GM19372 (cell line): ENCODE measurements around the gene NDUFA13.

Experiments used
- ATAC-seq: cut with Tn5 transposase; IDR thresholded peaks from one replicate; pipeline ENCODE4 v1.9.1; 2021; ENCODE audit warnings: mild to moderate bottlenecking, low read depth, moderate library complexity; ENCODE audit not compliant: unreplicated experiment

The NDUFA13 gene

DNA sequence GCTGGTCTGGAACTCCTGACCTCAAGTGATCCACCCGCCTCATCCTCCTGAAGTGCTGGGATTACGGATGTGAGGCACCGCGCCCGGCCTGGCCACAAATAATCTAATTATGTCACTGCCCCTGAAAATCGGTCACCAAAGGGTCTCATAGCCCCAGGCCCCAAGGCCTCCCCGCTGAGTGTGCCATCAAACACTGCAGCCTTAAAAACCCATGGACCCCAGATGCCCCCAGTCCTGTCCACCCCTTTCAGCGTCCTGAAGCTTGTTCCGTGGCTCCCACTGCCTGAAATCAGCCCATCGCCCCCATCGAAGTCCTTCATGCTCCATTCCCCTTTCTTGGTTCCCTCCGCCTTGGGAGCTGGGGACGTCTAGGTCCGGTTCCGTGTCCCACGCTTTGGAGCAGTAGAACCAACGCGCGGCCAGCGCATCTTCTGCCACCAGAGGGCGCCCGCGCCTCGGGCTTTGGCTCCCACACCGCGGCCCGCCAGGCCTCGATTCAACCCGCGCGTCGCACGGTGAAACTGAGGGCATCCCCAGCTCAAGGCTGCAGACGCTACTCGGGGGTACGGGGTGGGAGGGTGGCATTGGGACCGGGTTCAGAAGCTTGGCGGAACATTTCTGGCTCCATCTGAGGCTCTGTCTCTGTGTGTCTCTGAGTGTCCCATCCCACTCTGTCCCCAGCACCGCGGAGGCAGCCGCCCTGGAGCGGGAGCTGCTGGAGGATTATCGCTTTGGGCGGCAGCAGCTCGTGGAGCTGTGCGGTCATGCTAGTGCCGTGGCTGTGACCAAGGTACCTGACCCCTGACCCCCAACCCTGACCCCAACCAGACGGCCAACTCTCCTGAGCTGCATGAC, 16.2 kb downstream of the NDUFA13 start:
- ATAC-seq, result no peak

DNA sequence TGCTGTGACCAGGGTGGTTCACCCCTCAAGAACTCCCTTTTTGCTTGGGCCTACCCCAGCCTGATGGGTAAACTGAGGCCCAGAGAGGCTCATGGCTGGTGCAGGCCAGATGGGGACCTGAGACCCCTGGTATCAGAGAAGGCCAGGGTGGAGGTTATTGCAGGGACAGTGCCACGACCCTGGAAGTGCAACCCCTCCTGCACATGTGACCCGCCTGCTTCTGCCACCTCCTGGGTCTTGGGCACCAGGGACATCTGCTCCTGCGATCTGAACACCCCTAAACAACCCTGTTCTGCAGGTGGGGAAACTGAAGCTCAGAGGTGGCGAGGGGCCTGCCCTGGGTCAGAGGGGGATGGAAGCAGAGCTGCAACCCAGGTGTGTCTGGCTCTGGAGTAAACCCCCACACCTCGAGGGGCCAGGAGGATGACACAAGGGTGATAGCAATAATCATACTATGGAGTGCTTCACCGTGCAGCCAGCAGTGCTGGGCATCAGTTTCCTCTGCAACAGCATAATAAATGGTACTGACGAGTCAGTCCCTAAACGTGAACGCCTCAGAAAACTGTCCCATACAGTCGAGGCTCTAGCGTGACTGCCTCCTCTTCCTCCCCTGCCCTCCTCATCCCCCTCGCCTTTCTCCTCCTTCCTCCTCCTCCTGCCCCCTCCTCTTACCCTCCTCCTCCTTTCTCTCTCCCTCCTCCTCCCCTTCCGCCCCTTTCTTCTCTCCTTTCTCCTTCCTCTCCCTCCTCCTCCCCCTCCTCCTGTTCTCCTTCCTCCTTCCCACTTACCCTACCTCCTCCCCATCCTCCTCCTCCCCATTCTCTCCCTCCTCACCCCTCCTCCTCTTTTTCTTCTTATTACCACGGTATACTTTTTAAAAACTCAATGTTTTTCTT, 17.0 kb downstream of the NDUFA13 start:
- ATAC-seq, result no peak

DNA sequence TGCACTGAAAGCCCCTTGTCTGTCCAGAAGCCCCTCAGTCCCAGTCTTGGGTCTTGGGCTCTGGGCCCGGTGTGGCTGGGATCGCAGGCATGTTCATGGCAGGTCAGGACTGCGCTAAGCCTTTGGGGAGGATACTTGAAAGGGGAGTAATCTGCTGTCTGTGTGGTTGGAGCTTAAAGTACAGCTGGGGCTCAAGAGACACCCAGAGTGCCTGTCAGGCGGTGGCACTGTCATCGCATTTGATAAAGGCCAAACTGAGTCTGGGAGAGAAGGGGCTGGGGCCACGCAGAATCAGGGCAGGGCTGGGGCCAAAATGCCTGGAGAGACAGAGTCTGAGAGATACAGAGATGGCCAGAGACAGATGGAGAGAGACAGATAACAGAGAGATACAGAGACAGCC, 17.8 kb downstream of the NDUFA13 start:
- ATAC-seq, result no peak

DNA sequence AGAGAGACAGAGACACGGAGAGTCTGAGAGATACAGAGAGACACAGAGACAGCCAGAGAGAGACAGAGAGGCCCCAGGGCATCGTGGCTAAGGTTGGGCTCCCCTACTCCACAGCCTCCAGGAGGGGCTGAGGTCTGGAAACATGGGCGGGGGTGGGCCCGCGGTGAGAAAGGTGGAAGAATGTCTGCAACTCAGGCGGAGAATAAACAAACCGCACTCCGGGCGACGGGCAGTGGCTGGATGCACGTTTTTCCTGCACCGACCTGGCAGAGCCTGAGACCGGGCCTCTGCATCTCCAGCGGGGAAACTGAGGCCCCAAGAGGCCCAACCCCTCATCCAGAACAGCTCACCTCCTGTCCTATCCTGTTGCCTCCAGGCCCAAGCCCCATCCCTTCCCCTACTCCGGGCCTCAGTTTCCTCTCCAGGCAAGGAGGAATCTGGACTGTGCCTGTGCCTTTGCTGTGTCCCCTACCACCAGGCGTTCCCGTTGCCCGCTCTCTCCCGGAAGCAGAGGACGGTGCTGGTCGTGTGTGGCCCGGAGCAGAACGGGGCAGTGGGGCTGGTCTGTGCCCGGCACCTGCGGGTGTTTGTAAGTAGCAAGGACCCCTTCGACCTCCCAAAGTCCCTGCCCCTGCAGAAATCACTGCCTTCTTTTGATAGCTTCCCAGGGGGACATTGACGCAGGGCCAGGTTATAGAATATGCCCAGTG, 18.7 kb downstream of the NDUFA13 start:
- ATAC-seq, result no peak

DNA sequence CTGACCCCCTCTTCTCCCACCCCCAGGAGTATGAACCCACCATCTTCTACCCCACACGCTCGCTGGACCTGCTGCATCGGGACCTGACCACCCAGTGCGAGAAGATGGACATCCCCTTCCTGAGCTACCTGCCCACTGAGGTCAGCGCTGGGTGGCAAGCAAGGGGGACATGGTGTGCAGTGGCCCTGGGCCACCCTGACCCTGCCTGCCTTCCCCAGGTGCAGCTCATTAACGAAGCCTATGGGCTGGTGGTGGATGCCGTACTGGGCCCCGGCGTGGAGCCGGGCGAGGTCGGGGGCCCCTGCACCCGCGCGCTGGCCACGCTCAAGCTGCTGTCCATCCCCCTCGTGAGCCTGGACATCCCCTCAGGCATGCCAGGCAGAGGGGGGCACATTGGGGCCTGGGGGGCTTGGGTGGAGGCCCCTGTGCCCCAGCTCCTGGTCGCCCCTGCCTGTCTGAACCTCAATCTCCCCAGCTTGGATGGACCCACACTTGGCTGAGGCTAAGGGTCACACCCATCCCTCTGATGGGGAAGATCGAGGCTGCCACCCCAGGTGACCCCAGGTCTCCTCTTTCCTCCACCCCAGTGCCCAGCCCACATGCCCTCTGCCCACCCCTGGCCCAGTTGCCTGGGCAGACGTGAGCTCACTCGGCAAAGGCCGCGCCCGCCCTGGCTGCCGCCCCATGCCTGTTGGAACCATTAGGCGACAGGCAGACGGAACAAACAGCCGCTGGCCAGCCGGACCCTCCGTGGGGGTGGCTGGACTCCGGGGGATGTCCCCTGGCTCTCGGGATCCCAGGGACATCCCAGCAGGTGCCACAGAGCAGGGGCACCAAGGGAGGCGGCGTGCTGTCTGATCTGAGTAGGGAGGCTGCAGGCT, 19.5 kb downstream of the NDUFA13 start:
- no peak for ATAC-seq

DNA sequence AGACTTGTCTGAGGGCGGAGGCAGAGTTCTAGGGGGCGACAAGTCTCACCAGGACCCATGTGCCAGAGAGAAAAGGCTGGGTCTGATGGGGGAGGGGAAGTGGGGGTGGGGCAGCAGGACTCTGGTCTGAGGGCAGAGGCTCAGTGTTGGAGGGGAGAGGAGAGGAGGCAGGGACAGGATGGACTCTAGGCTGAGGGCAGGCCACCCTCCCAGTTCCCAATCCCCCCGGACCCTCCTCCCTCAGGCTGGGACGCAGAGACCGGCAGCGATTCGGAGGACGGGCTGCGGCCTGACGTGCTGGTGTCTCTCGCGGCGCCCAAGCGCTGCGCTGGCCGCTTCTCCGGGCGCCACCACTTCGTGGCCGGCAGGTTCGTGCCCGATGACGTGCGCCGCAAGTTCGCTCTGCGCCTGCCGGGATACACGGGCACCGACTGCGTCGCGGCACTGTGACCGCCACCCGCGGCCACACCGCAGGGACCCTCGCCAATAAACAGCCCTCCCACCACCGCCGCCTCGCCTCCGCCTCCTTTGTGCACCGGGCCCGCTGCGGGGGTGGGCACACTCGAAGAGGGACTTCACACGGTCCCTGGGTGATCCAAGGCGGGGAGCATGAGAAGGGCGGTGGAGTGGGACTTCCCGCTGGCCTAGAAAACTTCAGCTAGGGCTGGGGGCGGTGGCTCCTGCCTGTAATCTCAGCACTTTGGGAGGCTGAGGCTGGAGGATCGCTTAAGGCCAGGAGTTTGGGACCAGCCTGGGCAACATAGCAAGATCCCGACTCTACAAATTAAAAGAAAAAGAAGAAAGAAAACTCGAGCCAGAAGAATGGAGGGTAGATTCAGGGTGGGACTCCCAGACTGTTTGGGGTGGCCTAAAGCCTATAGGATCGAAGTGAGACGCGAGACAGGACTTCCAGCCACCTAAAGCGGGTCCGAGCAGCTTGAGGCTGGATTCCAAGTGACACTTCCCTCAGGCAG, 21.3 kb downstream of the NDUFA13 start:
- no peak for ATAC-seq

DNA sequence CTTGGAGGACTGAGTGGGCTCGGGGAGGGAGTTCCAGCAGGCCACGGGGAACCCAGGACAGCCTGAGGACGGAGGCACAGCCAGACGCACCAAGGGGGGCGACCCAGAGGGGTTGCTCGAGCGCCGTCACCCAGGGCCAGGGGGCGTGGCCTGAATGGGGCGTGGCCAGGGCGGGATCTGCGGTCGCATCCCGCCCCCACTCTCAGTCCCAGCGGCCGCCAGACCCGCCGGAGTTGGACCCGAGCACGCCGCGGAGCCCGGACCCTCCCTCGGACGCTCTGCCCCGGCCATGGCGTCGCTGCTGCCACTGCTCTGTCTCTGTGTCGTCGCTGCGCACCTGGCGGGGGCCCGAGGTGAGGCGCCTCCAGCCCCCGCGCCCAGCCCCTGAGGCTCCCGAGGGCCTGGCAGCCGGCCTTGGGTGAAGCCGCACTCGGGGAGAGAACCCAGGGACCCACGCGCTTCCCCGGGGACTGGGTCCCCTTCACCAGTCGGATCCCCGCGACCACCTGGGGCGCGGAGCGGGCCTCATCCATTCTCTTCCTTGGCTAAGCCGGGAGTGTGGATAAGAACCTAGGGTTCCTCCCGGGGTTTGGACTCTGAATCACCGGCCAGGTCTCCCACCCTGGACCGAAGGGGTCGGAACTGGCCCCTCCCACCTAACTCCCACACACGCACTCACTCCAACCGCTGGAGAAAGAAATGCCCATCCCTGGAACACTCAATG, 22.2 kb downstream of the NDUFA13 start, which contains the start of gene CILP2:
TSS of gene CILP2 (plus strand) at position 205 of the 724 bp plus-strand sequence. CDS start at position 290, 85 bp downstream.
- ATAC-seq, result no peak

DNA sequence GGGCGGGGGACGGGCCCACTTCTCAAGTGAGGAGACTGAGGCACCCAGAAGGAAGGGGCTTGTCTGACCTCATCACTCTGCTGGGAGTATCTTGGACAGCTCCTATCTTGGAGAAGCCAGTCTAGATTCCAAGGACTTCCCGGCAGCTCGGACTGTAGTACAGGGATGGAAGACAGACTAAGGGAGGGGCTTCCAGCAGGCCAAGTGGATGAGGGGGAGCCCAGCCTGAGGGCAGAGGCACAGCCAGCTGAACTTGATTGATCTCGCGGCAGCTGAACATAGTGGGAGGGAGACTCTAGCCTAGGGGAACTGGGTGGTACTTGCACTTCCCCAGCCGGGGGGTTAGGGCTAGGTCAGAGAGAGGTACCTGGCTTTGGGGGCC, 22.8 kb downstream of the NDUFA13 start:
- no peak for ATAC-seq

DNA sequence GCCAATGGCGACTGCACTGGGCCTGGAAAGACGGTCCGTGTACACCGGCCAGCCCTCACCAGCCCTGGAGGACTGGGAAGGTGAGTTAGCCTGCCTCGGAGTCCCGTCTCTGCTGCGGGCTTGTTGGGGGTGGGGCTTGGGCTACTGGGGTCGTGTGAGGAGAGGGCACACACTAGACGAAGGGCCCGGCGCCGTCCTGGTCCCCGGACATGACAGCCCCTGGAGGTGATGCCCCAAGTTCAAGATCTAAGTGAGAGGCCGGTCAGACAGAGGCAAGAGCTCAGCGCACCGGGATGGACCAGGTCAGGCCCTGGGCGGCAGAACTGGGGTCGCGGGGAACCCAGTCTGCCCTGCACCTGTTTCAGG, 23.7 kb downstream of the NDUFA13 start:
- no peak for ATAC-seq

DNA sequence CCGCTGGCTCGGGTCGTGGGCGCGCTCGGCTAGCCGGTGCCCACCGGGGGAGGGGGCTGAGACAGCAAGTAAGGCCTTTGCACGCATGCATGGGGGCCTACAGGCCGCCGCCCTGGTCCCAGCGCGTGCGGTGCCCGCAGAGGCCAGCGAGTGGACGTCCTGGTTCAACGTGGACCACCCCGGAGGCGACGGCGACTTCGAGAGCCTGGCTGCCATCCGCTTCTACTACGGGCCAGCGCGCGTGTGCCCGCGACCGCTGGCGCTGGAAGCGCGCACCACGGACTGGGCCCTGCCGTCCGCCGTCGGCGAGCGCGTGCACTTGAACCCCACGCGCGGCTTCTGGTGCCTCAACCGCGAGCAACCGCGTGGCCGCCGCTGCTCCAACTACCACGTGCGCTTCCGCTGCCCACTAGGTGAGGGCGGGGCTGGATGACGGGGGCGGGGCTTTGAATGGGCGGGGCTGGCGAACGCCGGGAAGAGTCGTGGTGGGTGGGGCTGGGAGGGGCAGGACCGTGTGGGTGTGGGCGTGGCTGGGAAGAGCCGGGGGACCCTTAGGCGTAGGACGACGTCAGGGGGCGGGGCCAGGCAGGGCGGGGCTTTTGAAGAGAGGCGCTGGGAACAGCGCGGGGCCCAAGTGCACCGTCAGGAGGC, 24.2 kb downstream of the NDUFA13 start:
- ATAC-seq, result no peak

DNA sequence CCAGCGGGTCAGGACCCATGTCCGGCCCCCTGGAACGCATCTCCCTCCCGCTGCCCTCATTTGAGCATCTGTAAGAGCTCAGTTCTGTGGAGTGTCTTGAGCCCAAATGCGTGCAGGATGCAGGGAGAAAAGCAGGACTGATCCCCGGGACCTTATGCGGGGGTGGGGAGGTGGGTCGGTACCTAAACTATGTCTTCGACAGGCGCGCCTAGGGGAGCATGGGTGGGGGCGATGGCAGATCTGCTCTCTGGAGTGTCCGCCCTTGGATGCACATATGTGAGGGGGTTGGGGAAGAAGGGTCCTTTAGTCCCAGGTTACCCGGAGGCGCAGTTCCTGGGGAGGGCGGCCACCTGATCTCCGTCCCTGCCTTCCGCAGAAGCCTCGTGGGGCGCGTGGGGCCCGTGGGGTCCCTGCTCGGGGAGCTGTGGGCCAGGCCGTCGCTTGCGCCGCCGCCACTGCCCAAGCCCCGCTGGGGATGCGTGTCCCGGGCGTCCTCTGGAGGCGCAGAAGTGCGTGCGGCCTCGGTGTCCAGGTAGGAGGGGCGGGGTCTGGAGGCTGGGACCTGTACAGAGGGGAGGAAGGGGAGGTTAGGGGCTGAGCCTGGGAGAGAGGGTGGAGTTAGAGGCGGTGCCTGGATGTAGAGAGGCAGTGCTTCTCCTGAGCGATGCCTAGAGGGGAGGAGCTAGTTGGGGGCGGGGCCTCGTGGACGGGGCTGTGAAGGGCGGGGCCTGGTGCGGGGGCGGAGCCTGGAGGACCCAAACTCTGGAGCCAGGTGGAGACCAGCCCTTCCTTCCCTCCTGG, 24.9 kb downstream of the NDUFA13 start:
- ATAC-seq, result no peak

DNA sequence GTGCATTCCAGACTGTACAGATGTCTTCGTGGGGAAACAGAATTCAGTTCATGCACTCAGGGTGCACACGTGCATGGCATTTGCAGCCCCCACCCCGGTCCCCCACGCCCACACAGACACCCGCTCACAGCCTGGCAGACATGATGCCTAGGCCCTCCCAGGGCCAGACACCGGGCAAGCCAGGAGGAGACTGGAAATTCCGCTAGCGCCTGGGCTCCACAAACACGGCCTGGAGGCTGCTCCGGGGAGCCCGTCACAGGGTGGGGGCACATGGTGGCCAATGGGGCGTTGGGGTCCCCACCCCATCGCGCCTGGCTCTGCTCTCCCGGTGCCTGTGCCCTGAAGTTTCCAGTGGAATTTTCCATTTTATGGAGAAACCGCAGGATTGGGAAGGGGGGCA, 25.6 kb downstream of the NDUFA13 start:
- ATAC-seq, result no peak

DNA sequence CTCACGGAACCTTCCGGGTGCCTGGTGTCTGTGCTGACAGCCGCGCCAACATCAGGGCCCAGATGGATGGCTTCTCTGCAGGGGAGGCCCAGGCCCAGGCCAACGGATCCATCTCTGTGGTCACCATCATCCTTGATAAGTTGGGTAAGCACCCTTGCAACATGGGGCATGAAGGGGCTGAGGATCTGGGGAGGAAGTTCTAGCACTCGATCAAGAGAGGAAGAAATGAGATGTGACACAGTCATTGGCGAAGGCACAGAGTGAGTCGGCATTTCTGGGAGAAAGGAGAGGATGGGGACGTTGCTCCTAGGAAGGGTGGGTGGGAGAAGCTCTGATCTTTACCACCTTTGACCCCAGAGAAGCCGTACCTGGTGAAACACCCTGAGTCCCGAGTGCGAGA, 26.5 kb downstream of the NDUFA13 start:
- no peak for ATAC-seq

DNA sequence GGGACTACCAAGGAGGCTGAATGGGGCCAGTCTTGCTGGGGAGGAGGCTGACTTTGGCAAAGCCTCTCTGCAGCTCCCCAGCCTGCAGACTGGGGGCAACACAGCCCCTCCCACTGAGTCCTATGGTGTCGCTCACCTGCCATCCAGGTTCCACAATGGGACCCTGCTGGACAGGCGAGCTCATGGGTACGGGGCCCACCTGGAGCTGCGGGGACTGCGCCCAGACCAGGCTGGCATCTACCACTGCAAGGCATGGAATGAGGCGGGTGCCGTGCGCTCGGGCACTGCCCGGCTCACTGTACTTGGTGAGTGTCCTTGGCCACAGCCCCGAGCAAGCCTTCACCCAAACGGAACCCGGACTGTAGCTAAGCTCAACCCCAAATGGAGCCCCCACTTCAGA, 27.1 kb downstream of the NDUFA13 start:
- ATAC-seq, result no peak

DNA sequence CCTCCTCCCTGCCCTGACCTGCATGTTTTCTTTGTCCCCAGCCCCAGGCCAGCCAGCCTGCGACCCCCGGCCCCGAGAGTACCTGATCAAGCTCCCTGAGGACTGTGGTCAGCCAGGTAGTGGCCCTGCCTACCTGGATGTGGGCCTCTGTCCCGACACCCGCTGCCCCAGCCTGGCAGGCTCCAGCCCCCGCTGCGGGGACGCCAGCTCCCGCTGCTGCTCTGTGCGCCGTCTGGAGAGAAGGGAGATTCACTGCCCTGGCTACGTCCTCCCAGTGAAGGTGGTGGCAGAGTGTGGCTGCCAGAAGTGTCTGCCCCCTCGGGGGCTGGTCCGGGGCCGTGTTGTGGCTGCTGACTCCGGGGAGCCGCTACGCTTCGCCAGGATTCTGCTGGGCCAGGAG, 27.6 kb downstream of the NDUFA13 start:
- ATAC-seq, result no peak

DNA sequence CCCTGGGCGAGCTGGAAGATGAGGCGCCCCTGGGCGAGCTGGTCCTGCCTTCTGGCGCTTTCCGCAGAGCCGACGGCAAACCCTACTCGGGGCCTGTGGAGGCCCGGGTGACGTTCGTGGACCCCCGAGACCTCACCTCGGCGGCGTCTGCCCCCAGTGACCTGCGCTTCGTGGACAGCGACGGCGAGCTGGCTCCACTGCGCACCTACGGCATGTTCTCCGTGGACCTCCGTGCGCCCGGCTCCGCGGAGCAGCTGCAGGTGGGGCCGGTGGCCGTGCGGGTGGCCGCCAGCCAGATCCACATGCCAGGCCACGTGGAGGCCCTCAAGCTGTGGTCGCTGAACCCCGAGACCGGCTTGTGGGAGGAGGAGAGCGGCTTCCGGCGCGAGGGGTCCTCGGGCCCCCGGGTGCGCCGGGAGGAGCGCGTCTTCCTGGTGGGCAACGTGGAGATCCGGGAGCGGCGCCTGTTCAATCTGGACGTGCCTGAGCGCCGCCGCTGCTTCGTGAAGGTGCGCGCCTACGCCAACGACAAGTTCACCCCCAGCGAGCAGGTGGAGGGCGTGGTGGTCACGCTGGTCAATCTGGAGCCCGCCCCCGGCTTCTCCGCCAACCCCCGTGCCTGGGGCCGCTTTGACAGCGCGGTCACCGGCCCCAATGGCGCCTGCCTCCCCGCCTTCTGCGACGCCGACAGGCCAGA, 28.4 kb downstream of the NDUFA13 start:
- ATAC-seq, result no peak
